ENCODE data around the gene RAPGEF4.

DNA sequence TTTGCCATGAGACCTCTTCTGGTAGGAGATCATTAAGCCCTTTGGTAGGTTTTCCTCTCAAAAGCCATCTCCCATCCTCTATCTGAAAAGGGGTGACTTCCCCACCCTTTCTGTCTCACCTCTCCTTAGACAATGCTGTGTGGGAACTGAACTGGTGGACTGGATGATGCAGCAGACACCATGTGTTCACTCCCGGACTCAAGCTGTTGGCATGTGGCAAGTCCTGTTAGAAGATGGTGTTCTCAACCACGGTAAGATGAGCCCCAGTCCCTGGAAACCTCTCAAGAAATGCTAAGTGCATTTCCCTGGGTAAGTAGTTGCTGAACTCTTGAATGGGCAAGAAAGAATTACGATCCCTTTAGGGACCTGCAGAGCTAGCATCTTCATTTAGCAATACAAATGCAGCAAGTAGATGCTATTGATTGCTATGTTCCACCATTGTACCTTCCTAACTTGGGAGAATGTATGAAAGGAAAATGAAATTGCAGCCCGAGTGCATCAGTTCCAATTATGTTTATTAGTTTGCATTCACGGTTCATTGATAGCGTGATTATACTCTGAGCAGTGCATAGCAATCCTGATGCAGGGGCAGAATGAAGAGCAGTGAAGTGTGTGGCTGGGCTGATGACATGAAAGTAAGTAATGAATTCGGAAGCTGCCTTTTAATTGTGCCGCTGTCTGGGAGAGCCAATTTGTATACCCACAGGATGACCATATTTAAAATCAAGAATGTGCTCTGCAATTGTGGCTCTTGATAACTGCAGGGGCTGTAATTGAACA, 230.0 kb downstream of the RAPGEF4 start:
- TF ChIP-seq TRIM28 (IDR thresholded peaks at IDR 0.05) (no peak), KLF1 (tag; IDR thresholded peaks at IDR 0.05) (no peak), TAF1 (IDR thresholded peaks at IDR 0.05; ENCODE audit: control insufficient read depth, extremely low read depth, insufficient read depth, low read length, severe bottlenecking) (no peak), ZNF354B (CRISPR knock-in tag; IDR thresholded peaks at IDR 0.05) (no peak), CBFB (CRISPR knock-in tag; IDR thresholded peaks at IDR 0.05) (no peak), POLR2B (IDR thresholded peaks at IDR 0.05; ENCODE audit: low read depth, partially characterized antibody) (no peak), CBX1 (IDR thresholded peaks at IDR 0.05; ENCODE audit: low read depth) (no peak), SMC3 (conservative IDR thresholded peaks at IDR 0.05; ENCODE audit: insufficient read depth, low read depth, low read length) (no peak), SP1 (CRISPR knock-in tag; IDR thresholded peaks at IDR 0.05) (no peak), ZNF121 (CRISPR knock-in tag; conservative IDR thresholded peaks at IDR 0.05) (no peak)
- TF ChIP-seq, protein P1, sequence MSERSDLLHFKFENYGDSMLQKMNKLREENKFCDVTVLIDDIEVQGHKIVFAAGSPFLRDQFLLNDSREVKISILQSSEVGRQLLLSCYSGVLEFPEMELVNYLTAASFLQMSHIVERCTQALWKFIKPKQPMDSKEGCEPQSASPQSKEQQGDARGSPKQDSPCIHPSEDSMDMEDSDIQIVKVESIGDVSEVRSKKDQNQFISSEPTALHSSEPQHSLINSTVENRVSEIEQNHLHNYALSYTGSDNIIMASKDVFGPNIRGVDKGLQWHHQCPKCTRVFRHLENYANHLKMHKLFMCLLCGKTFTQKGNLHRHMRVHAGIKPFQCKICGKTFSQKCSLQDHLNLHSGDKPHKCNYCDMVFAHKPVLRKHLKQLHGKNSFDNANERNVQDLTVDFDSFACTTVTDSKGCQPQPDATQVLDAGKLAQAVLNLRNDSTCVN (CRISPR knock-in tag; IDR thresholded peaks at IDR 0.05): no peak
- TF ChIP-seq, protein P2, sequence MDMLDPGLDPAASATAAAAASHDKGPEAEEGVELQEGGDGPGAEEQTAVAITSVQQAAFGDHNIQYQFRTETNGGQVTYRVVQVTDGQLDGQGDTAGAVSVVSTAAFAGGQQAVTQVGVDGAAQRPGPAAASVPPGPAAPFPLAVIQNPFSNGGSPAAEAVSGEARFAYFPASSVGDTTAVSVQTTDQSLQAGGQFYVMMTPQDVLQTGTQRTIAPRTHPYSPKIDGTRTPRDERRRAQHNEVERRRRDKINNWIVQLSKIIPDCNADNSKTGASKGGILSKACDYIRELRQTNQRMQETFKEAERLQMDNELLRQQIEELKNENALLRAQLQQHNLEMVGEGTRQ (CRISPR knock-in tag; IDR thresholded peaks at IDR 0.05): no peak
- TF ChIP-seq, protein P3, sequence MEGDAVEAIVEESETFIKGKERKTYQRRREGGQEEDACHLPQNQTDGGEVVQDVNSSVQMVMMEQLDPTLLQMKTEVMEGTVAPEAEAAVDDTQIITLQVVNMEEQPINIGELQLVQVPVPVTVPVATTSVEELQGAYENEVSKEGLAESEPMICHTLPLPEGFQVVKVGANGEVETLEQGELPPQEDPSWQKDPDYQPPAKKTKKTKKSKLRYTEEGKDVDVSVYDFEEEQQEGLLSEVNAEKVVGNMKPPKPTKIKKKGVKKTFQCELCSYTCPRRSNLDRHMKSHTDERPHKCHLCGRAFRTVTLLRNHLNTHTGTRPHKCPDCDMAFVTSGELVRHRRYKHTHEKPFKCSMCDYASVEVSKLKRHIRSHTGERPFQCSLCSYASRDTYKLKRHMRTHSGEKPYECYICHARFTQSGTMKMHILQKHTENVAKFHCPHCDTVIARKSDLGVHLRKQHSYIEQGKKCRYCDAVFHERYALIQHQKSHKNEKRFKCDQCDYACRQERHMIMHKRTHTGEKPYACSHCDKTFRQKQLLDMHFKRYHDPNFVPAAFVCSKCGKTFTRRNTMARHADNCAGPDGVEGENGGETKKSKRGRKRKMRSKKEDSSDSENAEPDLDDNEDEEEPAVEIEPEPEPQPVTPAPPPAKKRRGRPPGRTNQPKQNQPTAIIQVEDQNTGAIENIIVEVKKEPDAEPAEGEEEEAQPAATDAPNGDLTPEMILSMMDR (IDR thresholded peaks at IDR 0.05 in 2 of 3, conservative IDR thresholded peaks at IDR 0.05 in 1 of 3; ENCODE audit: insufficient read depth in 2 of 3, low read depth in 1 of 3, low read length in 3 of 3): no peak

All from K562 (cell line).